Measurements from ENCODE around the gene OPN5. TPM values are rescaled to one million over a fixed set of nuclear protein-coding genes. Genes with fewer than 3 reads are reported as not detected.

The OPN5 gene
- total RNA-seq, 6 experiments from 2014 or later: not detected

DNA sequence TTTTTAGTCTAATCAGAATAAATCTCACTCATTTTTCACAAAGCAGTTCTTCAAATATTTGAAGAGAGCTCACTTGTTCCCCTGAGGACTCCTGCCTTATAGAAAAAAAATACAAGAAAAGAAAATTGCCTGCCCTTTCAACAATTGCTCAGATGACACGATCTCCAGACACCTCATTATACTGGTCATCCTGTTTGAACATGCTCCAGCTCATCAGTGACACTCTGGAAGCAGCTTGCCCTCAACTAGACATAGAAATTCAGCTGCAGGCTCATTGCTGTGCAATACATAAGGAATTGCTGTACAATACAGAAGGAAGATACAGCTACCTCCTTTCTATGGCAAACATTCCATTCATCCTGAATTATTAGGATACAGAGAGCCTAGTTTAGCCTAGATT, 73.1 kb downstream of the OPN5 start:
- Mint-ChIP-seq H3K4me3 (no peak overlapping the region), H3K4me1 (ENCODE audit: low read depth) (no peaks in the 10 kb centered on the region), H3K36me3 (ENCODE audit: low read depth) (no peaks in the 10 kb centered on the region), H3K27me3 (ENCODE audit: insufficient read depth) (peaks cover 1% of the 10 kb centered on the region; the same call in 1 of the 2 replicates), H3K9me3 (peaks cover 19% of the 10 kb centered on the region), H3K27ac (no peak overlapping the region)
- no peak for TF ChIP-seq CTCF (IDR thresholded peaks at IDR 0.05)
- DNase-seq: no peak

GRCh38 chr6:47859175-47859574, 77.3 kb downstream of the OPN5 start:
- Mint-ChIP-seq H3K27me3 (ENCODE audit: insufficient read depth) (no peaks in the 10 kb centered on the region), H3K27ac (no peak overlapping the region), H3K9me3 (peaks cover 2% of the 10 kb centered on the region; the same call in 1 of the 2 replicates), H3K4me1 (ENCODE audit: low read depth) (no peaks in the 10 kb centered on the region), H3K36me3 (ENCODE audit: low read depth) (no peaks in the 10 kb centered on the region), H3K4me3 (no peak overlapping the region)
- no peak for TF ChIP-seq CTCF (IDR thresholded peaks at IDR 0.05)
- DNase-seq: no peak

DNA sequence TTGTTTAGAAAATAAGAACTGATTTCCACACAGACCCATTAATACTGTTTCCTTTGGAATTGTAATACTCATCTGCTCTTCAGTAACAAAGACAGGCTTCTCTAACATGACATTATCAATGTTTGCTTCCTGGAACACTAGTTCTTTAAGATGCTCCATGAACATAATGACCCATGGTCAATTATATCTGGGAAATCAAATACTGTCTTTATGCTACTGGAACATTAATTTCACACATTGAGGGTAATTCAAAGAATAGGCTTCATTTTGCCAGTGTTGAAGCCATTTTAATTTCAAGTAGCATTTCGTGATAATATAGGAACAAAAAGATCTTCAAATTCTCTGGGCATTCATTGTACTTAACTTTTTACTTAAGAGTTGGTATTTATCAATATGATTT, 80.9 kb downstream of the OPN5 start:
- Mint-ChIP-seq H3K4me3 (no peak overlapping the region), H3K27ac (no peak overlapping the region), H3K9me3 (peaks cover 4% of the 10 kb centered on the region; the same call in 1 of the 2 replicates), H3K27me3 (ENCODE audit: insufficient read depth) (no peaks in the 10 kb centered on the region), H3K4me1 (ENCODE audit: low read depth) (no peaks in the 10 kb centered on the region), H3K36me3 (ENCODE audit: low read depth) (no peaks in the 10 kb centered on the region)
- no peak for DNase-seq
- TF ChIP-seq CTCF (IDR thresholded peaks at IDR 0.05): no peak

- H3K36me3 Mint-ChIP-seq (ENCODE audit: low read depth): no peaks in the 10 kb centered on the region
- H3K27ac Mint-ChIP-seq: no peak overlapping the region
- no peaks in the 10 kb centered on the region for H3K4me1 Mint-ChIP-seq (ENCODE audit: low read depth)
- no peak for TF ChIP-seq CTCF (IDR thresholded peaks at IDR 0.05)
- no peaks in the 10 kb centered on the region for H3K27me3 Mint-ChIP-seq (ENCODE audit: insufficient read depth)
- peaks cover 4% of the 10 kb centered on the region; the same call in 1 of the 2 replicates for H3K9me3 Mint-ChIP-seq
- DNase-seq: no peak
- H3K4me3 Mint-ChIP-seq: no peak overlapping the region
Observed at GRCh38 chr6:47865206-47865605, 83.4 kb downstream of the OPN5 start.

DNA sequence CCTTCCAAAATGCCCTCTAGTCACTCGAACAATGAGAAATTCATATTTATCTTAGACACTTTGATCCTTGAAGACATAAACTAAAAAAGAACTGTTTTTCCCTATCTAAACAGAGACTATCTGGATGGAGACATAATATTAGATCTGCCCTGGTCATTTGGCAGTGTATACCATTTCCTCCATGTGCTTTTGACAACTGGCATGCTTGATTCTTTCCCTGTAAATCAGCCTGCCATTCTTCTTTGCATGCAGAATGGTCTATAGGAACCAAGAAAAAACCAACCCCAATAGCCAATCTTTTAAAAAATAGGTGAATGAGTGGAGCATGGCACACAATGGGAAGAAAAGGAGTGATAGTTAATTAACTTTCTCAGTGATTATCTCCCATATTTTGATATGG, 93.8 kb downstream of the OPN5 start:
- H3K27ac Mint-ChIP-seq: no peak overlapping the region
- no peaks in the 10 kb centered on the region for H3K4me1 Mint-ChIP-seq (ENCODE audit: low read depth)
- no peaks in the 10 kb centered on the region for H3K9me3 Mint-ChIP-seq
- no peak for TF ChIP-seq CTCF (IDR thresholded peaks at IDR 0.05)
- no peak for DNase-seq
- H3K4me3 Mint-ChIP-seq: no peak overlapping the region
- no peaks in the 10 kb centered on the region for H3K27me3 Mint-ChIP-seq (ENCODE audit: insufficient read depth)
- peaks cover 7% of the 10 kb centered on the region; the same call in 1 of the 2 replicates for H3K36me3 Mint-ChIP-seq (ENCODE audit: low read depth)

Other genes with a start within 250 kb of the OPN5 start
- not detected for gene ADGRF4, start 83.5 kb upstream of the OPN5 start, total RNA-seq (2021; fragmentation: NEBNext Ultra II Directional; extraction: Animal tissue kit (Norgen Biotek cat#: 25700))